GDM1 (cell line): ENCODE data around the gene NQO1.
A peak's percentile ranks its signal among the peaks of the same experiment; 100 is the strongest.
"Not testable (repeated sequence)": the region's sequence is repeated elsewhere in the genome, so short reads cannot be mapped to it uniquely, and the experiment has no call there.

Experiments used
- DNase-seq: peaks from one replicate; lab custom pipeline; 2025; lab: John Stamatoyannopoulos, UW

The NQO1 gene

DNA sequence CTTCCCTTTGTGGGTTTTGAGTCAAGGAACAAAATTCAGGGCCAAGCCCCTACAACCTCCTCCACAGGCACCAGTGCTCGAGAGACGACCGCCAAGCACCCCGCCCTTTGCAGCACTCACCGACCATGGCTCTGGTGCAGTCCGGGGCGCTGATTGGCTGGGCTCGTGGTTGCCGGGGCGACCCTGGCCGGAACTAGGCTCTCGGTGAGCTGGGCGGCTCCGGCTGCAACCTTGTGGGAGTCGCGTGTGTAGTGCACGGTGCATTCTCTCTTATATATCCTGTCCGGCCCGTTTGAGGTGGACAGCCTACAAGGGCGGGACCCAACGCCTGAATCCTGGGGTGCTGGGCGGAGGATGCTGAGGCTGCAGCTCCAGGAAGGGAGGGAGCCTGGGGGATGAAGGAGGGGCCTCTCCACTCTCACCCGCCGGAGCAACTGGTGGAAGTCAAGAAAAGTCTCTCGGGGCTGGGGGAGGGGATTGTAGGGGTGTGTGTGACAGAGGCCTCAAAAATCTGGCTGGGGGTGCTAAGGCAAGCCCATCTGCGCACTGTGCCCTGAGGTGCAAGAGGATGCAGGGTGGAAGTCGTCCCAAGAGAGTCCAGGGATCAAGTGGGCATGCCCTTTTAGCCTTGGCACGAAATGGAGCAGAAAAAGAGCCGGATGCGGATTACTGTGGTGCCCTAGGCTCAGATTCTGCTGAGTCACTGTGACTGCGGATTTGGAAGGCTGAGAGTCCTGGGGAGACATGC lies at the start of gene NQO1:
Gene NQO1, minus strand, starts transcription at position 248 of the 748 bp plus-strand sequence. Its CDS starts 121 bp downstream, at position 127.
- peak; percentile 65 for DNase-seq

DNA sequence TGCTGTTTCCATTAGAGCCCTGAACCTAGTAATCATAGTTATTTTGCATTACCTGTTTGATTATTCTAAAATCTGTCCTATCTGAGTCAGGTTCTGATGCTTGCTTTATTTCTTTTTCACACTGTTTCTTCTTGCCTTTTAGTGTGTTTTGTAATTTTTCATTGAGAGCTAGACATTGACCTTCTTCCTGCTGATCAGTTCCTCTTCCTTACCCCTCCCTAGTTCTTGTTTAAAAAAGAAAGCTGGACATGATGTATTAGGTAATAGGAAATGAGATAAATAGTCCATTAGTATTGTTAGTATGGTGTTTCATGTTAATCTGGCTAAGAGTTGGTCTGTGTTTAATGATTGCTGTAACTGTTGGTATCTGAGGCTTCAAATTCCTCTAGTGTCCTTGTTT lies 49.2 kb upstream of the NQO1 start:
- DNase-seq: no peak

DNA sequence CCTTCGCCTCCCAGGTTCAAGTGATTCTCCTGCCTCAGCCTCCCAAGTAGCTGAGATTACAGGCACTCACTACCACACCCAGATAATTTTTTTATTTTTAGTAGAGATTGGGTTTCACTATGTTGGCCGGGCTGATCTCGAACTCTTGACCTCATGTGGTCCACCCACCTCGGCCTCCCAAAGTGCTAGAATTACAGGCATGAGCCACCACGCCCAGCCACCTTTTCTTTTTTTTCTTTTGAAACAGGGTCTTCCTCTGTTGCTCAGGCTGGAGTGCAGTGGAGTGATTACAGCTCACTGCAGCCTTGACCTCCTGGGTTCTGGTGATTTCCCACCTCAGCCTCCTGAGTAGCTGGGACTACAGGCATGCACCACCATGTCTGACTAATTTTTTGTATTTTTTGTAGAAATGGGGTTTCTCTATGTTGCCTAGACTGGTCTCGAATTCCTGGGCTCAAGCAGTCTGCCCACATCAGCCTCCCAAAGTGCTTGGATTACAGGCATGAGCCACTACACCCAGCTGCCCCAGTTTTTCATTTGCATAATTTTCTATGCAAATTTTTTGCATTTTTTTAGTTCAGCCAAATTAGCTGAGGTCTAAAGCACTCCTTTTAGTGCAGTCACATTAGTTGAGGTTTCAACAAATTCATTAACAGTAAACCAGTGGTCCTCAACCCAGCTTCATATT lies 47.0 kb upstream of the NQO1 start:
- DNase-seq: no peak

DNA sequence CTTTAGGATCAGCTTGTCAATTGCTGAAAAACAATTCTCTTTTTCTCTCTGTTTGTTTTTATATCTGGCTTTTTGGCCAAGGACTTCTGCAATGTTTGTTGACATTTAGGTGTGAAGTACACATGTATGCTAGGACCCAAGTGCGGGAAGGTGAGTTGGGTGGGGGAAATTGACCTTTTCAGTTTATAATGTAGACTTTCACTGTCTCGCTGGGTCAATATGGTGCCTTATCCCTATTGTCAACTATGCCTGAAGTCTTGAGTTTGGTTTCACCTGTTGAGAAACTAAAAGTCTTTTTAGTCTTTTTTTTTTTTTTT lies 45.2 kb upstream of the NQO1 start:
- DNase-seq: no peak

DNA sequence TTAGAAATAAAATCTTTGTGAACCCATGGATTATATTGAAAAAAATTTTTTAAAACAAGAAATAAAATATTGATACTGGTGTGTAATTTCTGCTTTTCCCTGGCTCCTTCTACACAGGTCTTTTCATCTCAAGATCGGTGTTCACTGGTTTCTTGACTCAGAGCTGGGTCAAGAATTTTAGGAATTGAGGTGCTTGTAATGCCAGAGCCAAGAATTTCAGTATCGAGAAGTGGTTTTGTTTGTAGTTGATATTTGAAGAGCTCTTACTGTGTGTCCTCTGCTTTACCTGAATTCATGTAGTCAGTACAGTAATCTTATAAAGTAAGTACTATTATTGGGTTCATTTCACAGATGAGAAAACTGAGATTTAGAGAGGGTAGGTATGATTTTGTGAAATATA lies 43.0 kb upstream of the NQO1 start:
- DNase-seq: no peak

DNA sequence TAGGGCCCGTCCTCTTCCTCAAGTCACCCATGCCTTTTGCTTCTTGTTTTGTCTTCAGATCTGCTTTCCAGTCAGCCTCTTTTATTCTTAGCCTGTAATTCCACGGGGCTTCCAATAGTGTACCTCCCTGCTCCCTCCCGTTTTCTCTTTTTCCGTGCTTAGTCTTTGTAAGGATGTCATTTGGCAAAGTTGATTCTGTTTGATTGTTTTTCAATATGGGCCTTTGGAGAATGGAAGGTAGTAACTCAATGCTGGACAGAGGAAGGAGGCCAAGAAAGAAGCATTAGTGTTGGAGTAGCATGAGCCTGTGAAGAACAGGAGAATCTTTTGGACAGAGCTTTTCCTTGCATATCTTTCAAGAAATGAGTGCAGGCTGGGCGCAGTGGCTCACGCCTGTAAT lies 42.3 kb upstream of the NQO1 start:
- DNase-seq: no peak

DNA sequence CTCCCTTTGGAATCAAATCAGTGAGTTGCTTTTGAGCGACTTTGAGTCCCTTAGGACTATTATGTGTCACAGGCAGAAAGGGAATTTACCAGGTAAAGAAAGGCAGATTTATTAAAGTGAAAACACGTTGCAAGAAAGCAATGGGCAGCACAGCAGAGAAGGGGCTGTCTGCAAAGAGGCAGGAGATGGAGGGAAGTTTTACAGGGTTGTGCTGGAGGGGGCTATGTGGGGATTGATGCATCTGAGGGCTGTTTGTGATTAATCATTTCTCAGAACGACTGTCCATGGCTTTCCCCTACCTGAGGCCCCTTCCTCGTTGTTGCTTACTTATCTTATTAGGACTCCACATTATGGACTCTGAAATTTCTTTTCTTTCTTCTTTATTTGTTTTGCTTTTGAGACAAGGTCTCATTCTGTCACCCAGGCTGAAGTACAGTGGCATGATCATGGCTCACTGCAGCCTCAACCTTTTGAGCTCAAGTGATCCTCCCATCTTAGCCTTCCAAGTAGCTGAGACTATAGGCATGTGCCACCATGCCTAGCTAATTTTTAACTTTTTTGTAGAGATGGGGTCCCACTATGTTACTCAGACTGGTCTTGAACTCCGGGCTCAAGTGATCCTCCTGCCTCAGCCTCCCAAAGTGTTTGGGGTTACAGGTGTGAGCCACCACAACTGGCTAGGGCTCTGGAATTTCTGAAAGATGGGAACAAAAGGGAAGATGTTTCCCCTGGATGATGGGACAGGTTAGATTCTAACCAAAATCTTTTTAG lies 41.3 kb upstream of the NQO1 start:
- DNase-seq: no peak

DNA sequence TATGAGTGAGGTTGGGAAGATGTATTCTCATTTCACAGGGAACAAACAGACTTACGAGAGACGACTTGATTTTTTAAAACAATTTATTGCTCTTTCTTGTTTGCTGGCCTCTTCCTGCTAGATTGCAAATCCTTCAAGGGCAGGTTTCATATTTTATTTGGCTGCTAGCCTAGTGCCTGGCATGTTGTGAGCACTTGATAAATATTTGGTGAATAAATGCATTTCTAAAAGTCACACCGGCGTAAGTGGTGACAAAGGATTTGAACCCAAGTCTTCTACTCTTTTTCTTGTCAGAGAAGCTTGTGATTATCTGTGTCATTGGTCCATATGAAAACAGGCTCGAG lies 37.2 kb upstream of the NQO1 start:
- no peak for DNase-seq

DNA sequence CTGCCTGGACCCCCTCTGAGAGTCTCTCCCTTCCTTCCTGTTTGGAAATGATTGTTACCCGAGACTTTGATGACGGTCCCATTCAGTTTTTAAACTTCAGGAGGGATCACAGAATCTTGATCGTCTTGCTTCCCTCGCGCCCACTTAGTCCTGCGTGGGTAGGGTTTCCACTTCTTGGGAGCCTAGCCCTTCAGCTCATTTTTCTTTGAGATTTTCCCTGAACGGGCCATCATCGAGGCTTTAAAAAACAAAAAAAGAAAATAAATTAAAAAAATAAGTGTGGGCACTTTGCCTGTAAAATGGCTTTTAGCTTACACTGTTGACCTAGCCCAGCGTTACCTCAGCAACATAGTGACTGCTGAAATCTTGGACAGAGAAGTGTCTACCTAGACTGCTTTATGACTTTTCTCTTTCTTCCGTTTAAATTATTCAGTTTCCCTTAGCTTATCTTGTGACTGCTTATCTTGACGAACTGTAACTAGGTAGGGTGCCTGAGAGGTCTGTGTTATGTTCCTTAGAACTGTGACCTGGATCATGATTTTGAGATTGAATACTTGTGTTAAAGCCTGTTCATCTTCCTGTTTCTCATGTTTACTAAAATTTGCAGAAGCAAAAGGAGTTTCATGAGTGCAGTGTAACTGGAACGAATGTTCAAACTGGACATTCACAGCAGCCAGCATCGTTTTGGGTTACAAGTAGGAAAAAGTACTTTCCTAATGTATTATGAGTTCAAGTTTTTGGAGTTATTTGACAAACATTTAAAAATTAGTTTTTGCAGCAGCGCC lies 36.6 kb upstream of the NQO1 start:
- DNase-seq: no peak

DNA sequence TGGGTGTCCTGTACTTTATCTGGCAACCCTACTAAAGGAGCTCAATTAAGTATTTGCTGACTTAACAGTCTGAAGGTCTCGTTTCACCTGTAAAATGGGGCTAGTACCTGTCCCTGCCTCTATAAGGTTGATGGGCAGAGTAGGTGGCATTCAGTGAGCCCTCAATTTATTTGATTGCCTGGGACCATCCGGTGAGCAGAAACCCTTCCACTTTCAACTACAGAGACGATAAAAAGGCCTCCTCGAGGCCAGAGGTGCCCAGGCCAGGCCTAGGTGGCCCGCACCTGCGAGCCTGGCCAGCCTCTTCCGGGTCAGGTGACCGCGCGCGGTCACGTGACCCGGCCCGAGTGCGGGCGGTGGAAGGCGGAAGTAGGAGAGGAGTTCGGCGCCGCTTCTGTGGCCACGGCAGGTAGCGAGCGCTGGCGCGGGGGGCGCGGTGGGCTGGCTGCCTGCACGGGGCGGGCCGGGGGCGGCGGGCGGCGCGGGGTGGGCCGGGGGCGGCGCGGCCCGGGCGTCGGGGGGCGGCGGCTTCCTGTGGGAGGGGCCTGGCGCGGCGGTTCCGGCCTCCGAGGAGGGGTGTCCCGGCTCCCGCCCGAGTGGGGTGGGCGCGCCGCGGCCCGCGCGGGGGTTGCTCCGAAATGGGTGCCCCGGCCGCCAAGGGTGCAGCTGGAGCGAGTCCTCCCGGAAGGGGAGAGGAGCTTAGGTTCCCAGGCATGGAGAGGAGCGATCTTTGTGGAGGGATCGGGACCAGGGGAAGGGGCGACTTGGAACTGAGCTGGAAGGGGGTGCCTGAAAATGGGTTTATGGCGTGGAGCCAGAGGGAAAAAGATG lies 35.8 kb upstream of the NQO1 start, which contains the start of gene WWP2:
Gene WWP2, plus strand, starts transcription at position 350 of the 831 bp plus-strand sequence. CDS start 24,679 bp downstream, outside the sequence.
- peak; percentile 33 for DNase-seq

DNA sequence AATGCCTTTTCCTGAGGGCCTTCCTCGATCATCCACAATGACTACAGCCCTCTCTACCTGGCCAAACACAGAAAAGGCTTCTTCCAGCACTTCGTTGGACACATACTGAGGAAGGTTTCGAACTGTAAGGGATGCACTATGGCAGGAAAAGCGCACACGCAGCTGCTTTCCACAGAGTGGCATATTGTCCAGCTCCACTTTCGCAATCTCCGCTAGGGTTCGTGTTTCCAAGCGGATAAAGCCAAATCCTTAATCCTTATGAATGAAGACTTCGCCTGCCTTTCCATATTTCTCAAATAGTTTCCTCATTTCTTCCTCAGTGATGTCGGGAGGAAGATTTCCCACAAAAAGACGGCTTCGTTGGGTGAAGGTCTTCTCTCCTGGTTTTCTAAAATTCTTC lies 31.0 kb upstream of the NQO1 start:
- DNase-seq: not testable (repeated sequence)

DNA sequence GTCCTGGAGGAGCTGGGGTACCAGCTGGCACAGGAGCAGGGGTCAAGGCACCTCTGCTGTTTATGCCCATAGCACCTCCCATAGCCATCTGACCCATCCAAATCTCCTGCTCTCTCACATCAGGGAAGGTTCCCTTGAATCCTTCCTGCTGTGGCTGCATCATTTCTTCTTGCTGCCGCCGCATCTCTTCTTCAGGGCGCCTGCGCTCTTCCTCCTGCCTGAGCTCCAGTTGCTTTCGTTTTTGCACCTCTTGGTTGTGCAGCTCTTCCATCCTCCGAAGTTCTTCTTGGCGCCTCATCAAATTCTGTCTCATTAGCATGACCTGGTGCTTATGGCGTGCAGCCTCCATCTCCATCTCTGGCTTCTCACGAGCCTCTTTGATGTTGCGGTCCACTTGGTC lies 30.3 kb upstream of the NQO1 start:
- no peak for DNase-seq

DNA sequence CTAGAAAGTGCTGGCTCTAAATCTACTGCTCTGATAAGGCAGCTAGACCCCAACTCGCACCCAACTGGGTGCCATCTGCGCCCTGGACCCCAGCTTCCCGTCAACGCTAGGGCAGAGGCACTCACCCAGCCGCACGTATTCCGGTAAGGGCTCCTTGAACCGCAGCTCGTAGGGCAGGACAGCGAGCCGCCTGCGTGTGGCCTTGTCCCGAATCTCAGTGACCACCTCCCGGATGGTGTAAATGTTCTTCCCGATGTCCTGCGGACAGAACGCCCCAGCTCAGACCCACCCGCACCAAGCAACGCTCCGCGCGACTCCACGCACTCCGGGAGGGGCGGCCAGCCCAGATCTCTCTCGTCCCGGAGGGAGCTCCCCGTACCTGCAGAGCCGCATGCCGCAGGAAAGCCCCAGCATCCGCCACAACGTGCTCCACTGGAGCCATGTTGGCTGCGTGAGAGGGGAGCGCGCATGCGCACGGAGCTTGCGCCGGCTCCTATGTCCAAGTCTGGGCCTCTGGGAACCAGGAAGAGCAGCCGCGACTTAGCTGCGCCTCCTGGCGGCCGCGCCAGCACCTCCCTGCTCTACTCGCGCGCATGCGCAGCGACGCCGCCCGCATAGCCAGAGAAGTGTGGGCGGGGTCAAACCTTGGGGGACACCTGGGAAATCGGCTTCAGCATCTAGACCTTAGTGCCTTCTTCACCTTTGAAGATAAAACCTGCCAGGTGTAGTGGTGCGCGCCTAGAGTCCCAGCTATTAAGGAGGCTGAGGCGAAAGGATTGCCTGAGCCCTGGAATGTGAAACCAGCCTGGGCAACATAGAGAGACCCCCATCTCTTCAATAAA lies 28.3 kb upstream of the NQO1 start, which contains the start of gene NOB1:
Gene NOB1, minus strand, starts transcription at position 458 of the 842 bp plus-strand sequence. Its CDS starts 16 bp downstream, at position 442.
- peak; percentile 89 for DNase-seq

DNA sequence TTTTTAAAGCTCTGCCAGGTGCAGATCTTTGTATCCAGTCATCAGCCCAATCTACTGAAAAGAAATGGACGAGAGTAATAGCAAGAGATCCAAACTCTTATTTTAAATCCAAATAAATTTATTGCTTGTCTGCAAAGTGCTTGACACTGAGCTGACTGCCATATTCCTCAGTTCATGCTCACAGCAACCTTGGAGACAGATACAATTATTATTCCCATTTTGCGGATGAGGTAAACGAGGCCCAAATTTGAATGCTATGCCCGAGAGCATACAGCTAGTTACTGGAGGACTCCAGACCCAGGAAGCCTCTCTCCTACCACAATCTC lies 27.7 kb upstream of the NQO1 start:
- DNase-seq: no peak

DNA sequence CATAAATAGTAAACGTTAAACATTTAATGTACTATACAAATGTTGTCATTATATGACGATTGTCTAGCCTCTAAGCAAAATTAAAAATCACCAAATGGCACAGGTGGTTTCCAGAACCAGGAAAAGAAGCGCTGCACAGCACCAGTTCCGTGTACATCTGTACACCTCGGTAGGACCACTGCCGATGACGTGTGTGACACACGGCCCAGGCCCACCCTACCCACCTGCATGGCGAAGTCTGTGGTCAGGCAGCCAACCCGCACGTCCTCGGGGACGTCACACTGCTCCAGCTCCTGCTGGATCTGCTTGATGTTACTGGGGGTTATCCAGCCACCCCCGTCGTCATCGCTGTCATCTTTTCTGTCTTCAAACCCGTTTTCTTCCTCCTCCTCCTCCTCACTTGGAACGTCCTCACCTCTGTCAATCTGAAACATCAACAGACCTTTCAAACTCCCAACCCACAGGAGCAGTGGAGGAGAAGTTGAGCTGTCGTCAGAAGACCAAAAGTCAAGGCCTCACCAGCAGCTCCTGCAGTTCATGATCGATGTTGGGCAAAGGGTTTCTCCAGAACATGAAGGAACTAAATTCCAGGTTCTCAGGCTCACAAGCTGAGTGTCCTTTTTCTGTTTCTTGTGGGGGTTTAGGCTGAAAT lies 22.5 kb upstream of the NQO1 start:
- DNase-seq: no peak

DNA sequence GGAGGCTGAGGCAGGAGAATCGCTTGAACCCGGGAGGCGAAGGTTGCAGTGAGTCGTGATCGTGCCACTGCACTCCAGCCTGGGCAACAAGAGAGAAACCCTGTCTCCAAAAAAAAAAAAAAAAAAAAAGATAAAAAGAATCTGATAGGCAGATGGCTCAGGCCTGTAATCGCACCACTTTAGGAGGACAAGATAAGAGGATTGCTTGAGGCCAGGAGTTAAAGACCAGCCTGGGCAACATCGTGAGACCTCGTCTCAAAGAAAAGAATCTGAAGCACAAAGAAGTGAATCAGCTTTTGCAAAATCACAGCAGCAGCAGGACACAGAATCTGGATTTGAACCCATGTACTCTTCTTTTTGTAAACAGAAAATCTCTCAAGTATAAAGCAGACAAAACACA lies 20.8 kb upstream of the NQO1 start:
- DNase-seq: no peak

DNA sequence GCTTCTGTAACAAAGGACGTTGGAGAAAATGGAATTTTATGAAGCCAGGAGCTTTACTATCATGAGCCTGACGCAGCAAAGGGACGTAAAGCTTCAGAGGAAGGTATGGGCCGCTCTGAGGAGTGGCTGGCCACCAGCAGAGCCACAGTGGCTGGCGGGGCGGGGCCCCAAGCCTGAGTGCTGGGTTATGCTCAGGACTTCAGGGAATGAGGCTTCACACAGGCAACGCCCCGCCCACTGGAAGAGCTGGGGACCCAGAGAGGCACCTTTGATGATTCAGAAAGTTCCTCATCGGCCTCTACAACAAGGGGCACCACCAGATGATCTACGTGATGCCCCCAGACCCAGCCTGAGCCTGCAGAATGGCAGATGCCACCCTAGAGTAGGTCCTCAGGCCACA lies 19.6 kb upstream of the NQO1 start:
- DNase-seq: no peak

DNA sequence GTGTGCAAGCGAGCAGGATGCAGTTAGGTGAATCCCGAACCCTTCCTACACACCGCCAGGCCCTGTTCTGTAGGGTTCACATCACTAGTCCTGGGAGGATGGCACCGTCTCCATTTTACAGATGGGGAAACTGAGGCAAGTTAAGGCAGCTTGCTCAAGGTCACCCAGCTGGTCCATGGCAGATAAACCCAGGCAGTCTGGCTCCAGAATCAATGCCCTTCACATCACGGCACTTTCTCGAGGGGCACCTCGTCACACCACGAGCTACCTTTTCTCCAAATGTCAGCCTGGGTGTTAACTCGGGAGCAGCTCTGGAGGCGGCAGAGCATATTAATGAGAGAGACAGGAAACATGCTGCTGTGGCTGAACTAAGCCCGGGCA lies 18.9 kb upstream of the NQO1 start:
- DNase-seq: no peak

DNA sequence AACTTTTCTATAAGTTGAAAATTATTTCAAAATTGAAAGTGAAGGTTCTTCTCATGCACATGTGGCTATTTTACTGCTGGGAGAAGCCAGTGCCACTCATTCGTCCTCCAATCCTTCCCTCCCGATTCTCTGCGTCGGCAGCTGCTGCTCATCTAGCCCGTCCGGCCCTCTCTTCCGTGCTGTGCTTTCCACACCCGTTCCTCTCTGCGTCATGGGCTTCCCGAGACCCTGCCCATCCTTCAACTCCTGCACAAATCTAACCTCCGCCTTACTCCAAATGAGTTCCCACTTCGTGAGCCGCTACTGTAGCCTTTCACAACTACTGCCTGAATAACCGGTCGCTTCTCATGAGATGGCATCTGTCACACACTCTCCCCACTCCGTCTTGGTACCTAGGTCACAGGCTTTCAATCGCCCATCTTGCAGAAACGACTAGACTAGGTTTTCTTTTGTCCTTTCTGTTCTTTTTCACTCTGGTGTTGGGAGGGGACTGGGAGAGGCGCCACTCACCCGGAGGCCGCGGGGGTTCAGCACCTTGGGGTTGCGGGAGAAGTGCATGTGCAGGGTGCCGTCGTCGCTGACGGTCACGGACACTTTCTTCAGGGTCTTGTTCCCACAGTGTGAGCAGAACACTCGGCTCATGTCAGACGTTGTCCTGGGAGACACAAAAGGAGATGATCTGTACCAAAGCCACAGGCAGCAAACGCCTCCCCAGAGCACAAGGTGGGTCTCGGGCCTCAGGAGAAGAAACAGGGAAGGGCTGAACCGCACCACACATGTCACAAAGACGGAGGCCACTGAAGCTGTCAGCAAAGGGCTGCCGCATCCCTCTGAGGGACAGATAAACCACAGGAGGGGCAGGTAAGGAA lies 18.2 kb upstream of the NQO1 start:
- no peak for DNase-seq
